Measurements from ENCODE around the gene CDC42BPG.

The CDC42BPG gene, protein sequence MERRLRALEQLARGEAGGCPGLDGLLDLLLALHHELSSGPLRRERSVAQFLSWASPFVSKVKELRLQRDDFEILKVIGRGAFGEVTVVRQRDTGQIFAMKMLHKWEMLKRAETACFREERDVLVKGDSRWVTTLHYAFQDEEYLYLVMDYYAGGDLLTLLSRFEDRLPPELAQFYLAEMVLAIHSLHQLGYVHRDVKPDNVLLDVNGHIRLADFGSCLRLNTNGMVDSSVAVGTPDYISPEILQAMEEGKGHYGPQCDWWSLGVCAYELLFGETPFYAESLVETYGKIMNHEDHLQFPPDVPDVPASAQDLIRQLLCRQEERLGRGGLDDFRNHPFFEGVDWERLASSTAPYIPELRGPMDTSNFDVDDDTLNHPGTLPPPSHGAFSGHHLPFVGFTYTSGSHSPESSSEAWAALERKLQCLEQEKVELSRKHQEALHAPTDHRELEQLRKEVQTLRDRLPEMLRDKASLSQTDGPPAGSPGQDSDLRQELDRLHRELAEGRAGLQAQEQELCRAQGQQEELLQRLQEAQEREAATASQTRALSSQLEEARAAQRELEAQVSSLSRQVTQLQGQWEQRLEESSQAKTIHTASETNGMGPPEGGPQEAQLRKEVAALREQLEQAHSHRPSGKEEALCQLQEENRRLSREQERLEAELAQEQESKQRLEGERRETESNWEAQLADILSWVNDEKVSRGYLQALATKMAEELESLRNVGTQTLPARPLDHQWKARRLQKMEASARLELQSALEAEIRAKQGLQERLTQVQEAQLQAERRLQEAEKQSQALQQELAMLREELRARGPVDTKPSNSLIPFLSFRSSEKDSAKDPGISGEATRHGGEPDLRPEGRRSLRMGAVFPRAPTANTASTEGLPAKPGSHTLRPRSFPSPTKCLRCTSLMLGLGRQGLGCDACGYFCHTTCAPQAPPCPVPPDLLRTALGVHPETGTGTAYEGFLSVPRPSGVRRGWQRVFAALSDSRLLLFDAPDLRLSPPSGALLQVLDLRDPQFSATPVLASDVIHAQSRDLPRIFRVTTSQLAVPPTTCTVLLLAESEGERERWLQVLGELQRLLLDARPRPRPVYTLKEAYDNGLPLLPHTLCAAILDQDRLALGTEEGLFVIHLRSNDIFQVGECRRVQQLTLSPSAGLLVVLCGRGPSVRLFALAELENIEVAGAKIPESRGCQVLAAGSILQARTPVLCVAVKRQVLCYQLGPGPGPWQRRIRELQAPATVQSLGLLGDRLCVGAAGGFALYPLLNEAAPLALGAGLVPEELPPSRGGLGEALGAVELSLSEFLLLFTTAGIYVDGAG (N-terminal part only)

DNA sequence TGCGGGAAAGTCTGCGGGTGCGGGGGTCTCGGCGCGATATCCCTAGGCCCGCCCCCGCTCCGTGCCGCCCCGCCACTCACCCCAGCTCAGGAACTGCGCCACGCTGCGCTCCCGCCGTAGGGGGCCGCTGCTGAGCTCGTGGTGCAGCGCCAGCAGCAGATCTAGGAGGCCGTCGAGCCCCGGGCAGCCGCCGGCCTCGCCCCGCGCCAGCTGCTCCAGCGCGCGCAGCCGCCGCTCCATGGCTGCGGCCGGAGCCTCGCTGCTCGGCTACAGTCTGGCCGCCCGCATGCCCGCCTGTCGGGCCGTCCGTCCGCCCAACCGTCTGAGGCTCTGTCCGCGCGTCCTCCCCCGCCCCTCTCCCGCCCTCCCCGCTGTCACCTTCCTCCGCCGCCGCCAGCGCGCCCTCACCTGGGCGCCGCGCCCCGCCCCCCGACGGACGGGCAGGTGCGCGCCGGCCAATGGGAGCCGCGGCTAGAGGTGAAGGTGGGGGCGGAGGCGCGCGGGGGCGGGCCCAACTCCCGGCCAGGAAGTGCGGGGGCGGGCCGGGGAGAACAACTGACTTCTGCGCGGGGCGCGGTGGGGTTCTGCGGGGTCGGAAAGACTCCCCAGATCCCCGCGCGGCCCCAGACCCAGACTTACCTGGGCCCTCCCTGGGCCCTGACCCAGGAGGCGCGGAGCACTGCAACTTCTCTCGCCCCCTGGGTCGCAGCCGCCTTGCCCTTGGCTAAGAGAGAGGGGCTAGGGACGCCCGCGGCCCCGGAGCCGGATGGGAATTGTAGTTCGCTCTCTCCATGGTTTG is at the start of gene CDC42BPG:
TSS of gene CDC42BPG (minus strand) at position 324 of the 799 bp plus-strand sequence. CDS start at position 240, 84 bp downstream.
- peak within 1 kb of the TSS; percentile 90 for H3K27ac ChIP-seq
- DNase-seq (ENCODE audit: low read depth, low spot score), result no peak

DNA sequence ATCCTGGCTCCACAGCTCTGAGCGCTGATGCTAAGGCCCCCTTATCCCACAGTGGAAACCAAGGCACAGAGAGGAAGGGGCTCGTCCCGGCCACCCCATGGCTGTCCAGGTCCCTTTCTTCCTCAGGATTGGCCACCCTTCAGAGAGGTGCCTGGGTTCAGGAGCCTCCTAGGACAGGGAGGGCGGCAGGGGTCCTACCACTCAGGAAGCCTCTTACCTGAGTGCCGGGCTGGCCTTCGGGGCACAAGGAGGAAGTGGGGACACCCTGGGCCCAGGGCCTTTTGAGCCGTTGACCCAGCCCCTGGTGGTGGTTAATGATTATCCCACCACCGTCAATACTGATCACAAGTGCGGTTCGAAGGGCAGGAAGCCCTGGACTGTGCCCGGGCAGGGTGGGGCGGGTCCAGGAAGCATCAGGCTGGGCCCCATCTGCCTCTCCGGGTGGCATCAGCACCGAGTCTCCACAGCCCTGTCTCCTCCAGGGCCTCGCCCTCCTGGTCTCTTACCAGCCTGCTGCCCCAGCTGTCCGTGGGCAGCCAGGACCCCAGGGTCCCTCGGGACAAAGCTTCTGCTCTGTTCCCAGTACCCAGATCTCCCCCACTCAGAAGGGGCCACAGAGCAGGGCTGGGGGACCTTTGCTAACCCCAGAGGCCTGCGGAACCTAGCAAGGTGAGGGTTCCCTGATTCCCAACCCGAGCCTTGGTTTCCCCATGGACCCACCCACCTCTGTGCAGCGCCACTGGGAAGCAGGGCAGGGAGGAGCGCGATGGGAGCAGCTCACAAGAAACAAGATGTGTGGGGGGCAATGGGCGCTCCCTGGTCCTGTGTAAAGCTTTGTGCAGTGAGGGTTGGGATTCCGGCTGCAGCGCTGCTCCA is 49.0 kb upstream of the CDC42BPG start:
- H3K27ac ChIP-seq, result no peak overlapping the region

DNA sequence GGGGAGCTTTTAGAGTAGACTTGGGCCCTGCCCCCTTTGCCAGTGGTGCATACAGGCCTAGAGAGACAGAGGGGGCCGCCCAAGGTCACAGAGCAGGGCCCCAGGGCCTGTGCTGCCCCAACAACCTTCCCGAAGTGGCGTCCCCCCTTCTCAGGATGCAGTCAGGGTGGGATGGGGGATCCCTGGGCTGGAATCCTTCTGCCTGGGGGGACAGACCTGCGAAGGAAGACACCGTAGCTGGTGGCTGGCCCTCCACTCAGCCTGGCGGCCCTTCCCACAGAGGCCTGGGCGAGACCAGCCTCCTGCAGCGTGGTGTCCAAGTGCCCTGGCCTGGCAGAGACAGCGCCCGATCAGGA is 48.4 kb upstream of the CDC42BPG start:
- no peak overlapping the region for H3K27ac ChIP-seq
- DNase-seq (ENCODE audit: low read depth, low spot score), result no peak

More for the DNA sequence above, 49.0 kb upstream of the CDC42BPG start:
- DNase-seq (ENCODE audit: low read depth, low spot score), result no peak

DNA sequence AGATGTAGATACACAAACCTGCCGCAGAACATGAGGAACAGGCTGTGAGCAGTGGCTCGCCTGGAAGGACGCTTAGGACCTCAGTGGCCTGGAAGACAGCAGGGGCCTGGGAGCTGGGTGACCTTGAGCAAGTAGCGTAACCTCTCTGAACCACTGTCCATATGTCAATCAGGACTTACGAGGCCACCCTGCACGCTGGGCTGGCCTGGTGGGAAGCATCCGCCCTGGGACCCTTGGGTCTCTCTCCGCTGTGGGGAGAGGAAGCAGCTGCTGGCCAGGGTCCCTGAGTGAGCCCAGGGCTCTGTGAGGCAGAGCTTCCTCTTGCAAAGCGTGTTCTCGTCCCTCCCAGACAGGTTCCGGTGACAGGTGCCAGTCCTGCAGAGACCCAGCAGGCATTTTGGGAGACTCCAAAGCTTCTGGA is 48.0 kb upstream of the CDC42BPG start:
- no peak for DNase-seq (ENCODE audit: low read depth, low spot score)
- H3K27ac ChIP-seq, result no peak overlapping the region

DNA sequence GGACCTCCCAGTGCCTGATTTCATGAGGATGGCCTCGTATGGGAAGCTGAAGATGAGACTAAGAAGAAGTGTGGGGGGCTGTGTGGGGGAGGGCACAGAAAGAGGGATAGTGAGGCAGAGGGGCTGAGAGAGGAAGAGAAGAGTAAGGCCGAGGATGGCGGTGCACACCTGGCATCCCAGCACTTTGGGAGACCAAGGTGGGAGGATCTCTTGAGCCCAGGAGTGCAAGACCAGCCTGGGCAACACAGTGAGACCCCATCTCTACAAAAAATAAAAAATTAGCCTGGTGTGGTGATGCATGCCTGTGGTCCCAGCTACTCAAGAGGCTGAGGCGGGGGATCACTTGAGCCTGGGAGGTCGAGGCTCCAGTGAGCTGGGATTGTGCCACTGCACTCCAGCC is 47.4 kb upstream of the CDC42BPG start:
- H3K27ac ChIP-seq, result no peak overlapping the region
- no peak for DNase-seq (ENCODE audit: low read depth, low spot score)

DNA sequence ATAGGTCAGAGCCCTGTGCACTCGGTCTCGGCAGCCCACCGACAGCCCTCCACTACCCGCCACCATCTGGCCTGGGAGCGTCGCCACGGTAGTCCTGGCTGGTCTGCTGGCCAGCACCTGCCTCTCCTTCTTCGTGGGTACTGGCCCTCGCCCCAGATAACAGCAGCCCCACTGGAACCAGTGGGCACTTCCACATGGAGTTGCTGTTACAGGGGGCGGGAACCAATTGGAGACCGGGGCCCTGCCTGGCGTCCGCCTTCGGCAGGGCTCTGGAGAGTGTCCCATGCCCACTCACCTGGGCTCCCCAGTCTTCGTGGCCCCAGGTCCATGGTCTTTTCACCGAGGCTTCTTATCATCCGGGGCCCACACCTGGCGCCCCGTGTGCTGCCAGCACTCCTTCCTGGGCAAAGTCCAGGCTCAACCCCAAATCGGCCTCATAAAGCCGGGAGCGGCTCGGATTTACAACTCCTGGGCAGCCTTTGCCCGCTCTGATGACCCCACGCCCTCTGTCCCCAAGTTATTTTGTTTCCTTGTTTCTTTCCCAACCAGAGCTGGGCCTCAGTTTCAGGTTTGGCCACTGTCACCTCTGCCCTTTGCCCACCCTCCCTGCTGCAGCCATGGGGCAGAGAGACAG is 46.9 kb upstream of the CDC42BPG start:
- no peak for DNase-seq (ENCODE audit: low read depth, low spot score)
- H3K27ac ChIP-seq, result no peak overlapping the region

DNA sequence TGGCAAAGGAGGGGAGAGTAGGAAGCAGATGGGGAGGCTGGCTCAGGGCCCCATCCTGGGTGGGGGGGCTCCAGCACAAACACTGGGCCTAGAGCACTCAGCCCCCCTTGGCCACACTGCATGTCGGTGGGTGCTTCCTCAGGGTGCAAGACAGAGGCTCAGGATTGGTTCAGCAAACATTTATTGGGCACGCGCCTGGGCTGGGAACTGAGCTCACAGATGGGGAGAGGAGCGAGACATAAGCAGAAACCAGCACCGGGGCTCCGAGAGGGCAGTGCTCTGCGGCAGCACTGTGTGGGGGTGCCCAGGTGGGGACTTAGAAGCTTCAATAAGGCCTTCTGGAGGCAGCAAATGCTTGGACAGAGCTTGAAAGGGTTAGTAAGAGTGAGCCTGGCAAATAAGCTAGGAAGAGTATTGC is 46.1 kb upstream of the CDC42BPG start:
- DNase-seq (ENCODE audit: low read depth, low spot score), result no peak
- no peak overlapping the region for H3K27ac ChIP-seq

DNA sequence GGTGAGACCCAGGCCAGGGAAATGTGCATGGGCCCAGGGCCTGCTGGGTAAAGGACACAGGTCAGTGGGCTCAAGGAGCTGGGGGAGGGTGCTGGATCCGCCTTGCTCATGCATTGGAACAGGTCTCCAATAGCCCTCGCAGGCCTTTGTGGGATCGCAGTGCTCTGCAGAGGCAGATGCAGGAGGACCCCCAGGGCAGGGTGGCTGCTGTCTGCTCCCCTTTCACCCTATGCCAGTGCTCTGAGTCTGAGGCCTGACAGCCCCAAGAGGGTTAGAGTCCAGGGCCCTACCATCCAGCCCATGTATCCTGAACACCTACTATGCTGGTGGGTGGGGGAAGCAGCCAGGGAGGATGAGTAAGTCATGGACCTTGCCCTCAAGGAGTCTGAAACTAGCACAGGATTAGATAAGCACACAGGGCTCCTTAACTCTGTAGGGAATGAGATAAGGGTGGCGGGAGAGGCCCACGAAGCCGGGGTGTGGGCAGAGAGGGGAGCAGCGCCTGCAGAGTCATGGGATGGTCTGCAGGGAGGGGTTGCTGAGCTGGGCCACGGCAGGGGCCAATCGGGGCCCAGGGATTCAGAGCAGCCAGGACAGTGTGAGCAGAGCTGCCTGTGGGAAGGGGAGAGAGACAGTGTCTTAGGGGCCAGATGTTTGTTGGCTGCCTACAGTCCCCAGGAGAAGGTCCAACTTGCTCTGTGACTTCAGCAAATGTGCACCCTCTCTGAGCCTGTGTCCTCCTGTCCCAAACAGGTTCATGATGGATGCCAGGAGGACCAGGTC is 44.5 kb upstream of the CDC42BPG start:
- DNase-seq (ENCODE audit: low read depth, low spot score), result no peak
- H3K27ac ChIP-seq, result no peak overlapping the region

DNA sequence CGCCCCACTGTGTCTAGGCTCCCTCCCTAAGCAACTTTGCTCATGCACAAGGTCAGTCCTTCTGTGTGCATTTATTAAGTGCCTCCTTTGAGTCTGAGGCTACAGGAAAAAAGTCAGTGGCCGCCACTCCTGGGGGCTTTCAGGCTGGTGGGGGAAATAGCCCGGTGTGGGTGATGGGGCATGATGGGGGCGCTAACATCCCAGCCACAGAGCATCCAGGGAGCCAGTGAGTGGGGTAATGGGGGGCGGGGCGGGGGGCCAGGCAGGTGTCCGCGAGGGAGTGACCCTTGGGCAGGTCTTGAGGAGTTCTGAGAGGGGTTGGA is 43.9 kb upstream of the CDC42BPG start:
- no peak overlapping the region for H3K27ac ChIP-seq
- no peak for DNase-seq (ENCODE audit: low read depth, low spot score)

DNA sequence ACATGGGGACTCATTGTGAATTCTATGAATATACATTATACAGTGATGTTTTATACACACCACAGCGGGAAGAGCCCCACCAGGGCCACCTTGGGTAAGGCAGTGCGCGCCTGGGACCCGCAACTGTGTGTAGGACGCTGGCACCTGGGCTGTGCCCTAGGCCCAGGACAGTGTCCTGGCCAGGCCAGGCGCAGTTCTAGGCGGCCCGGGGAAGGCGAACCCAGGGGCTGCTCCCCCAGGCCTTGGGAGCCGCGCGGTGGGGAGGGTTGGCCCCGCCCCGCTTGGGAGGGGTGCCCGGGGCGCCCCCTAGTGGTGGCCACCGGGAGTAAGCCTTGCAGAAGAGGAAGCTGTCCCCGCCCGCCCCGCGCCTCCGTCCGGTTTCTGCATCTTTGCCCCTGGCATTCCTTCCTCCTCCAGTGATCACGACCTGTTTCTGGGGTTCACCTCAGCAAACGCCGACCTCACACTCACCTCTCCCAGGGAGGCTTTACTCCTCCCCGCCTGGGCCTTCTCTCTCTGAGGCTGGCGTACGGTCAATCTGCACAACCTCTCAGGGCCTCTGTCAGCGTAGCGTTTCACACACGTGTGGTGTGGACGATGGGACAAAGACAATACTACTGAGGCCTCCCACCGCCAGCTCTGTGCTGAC is 43.4 kb upstream of the CDC42BPG start:
- DNase-seq (ENCODE audit: low read depth, low spot score), result no peak
- no peak overlapping the region for H3K27ac ChIP-seq

DNA sequence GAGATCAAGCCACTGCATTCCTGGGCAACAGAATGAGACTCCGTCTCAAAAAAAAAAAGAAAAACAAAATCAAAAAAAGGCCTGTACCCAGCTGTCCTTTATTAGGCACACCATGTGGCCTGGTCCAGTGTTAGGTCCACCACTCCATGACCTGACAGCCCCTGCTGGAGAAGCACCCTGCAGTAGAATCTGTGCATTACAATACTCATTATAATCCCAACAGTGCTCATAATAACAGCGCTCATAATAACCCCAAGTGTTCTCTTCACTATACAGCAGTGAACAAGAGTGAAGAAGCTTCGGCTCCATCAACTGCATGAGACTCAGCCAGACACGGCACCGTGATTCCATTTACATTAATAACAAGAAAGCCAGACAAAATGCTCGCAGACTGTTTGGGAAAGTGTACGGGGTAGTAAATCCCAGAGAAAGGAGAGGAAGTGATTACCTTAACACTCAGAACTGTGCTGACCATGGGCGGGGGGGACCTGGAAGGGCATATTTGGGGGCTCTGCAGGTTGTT is 42.8 kb upstream of the CDC42BPG start:
- H3K27ac ChIP-seq, result no peak overlapping the region

DNA sequence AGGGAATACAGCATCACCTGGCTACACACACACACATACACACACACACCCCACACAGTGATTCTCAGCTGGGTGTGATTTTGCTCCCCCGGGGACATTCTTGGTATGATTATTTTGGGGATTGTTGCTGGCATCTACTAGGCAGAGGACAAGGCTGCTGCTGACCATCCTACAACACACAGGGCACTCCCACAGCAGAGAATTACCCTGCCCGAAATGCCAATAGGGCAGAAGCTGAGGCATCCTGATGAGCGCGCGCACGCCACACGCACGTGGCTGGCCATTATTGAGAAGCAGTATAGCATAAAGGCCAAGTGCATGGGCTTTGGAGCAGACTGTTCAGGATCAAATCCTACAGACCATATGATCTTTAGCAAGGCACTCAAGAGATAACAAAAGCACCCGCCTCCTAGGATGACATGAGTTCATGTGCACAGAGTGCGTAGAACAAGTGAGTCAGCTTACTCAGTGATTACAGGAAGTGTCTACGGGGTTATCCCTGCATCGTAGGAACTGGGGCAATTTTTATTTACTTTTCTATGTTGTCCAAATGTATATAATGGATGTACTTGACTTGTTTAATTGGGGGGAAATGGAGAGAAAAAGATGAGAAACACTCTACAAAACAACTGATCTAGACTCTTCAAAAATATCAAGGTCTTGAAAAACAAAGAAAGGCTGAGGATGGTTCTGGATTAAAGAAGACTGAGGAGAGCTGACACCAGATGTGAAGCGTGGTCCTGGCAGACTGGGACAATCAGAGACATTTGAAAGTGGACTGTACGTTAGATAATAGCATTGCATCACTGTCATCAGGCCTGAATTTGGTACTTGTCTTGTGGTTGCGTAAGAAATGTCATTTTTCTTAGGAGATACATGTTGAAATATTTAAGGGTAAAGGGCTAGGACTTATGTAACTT is 41.2 kb upstream of the CDC42BPG start:
- H3K27ac ChIP-seq, result peak overlapping the region; percentile 40
- no peak for DNase-seq (ENCODE audit: low read depth, low spot score)

More for the DNA sequence above, 42.8 kb upstream of the CDC42BPG start:
- no peak for DNase-seq (ENCODE audit: low read depth, low spot score)

DNA sequence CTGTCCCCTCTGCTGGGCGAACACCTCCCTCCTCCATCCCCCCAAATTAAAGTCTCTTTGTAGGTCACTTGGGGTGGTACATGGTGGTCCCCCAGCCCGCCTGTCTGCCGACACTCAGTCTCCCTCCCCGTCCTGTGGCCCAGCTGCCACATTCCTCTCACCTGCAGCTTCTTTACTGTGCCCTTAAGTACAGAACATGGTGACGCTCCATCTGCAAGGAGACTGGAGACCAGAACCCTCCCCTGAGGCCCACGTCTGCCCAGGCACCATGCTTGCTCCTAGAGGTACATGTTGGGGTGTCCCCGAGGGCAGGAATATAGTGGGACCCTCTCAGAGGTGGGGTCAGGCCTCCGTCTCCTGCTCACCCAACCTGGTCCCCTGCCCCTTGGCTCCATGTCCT is 39.6 kb upstream of the CDC42BPG start:
- DNase-seq (ENCODE audit: low read depth, low spot score), result no peak
- no peak overlapping the region for H3K27ac ChIP-seq

DNA sequence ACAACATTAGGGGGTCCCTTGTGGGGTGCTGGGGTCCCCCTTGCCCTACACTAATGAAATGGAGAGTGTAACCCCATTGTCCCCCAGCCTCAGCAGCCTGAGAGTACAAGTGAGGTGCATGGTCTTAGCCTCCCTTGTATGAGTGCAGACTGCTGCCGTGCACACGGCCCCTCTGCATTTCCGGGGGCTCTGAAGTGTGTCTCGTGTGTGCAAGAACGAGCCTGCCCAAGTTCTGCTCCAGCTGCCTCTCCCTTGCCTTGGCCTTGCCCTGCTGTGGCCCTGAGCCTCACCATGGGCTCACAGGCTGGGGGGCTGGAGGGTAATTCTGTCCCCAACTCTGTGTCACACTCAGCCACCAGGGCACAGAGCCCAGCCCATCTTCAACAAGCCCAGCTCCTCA is 39.1 kb upstream of the CDC42BPG start:
- no peak overlapping the region for H3K27ac ChIP-seq
- no peak for DNase-seq (ENCODE audit: low read depth, low spot score)

DNA sequence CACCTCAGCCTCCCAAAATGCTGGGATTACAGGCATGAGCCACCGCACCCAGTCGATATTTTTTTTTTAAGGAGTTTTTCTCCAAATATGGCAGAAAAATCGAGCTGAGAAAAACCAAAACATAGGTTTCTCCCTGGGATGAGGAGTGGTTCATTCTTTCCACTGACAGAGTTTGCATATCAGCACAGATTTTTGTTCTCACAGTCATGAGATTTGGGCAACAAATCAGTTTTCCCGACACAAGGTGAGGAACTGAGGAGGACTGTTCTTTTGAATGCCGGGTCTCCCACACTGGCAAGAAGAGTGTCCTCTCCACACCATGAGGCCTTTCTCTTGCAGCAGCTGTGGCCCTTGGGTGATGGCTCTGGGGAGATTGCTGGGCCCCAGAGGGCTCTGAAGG is 37.8 kb upstream of the CDC42BPG start:
- DNase-seq (ENCODE audit: low read depth, low spot score), result no peak
- H3K27ac ChIP-seq, result no peak overlapping the region

DNA sequence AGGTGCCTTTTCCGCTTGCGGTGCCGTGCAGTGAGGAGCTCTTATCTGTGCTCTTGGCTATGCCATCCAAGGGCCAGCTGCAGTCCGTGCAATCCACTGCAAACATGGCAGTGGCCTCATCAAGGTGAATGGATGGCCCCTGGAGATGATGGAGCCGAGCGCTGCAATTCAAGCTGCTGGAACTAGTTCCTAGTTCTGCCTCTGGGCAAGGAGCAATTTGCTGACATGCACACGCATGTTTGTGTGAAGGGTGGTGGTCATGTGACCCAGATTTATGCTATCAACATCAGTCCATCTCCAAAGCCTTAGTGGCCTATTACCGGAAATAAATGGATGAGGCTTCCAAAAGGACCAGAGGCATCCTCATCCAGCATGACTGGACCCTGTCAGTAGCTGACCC is 37.0 kb upstream of the CDC42BPG start:
- DNase-seq (ENCODE audit: low read depth, low spot score), result peak; percentile 45
- H3K27ac ChIP-seq, result no peak overlapping the region
